GM12865 (cell line): Measurements from ENCODE around the gene KASH5.
A peak's percentile ranks its signal among the peaks of the same experiment; 100 is the strongest.
"Not testable (repeated sequence)": the region's sequence is repeated elsewhere in the genome, so short reads cannot be mapped to it uniquely, and the experiment has no call there.

Experiments
- DNase-seq: peaks from one replicate; pipeline ENCODE4 v3.0.0; 2010; ENCODE audit warnings: low read depth
- H3K4me3 ChIP-seq: 2 replicates; pipeline ENCODE4 v1.5.1; 2011; ENCODE audit warnings: mild to moderate bottlenecking, low read depth, low read length, control low read depth
- CTCF ChIP-seq: IDR thresholded peaks from 2 replicates; pipeline ENCODE4 v1.5.1; 2011; ENCODE audit warnings: low read length, control low read depth, low read depth, inconsistent platforms; ENCODE audit not compliant: insufficient read depth; ENCODE audit errors: missing control alignments

Gene KASH5

GRCh38 chr19:49453757-49454240, 65.8 kb downstream of the KASH5 start:
- no peak for TF ChIP-seq CTCF
- H3K4me3 ChIP-seq, result peak overlapping the region; percentile 94
- peak; percentile 78 for DNase-seq

GRCh38 chr19:49455773-49456172, 67.7 kb downstream of the KASH5 start:
- no peak for TF ChIP-seq CTCF
- DNase-seq, result no peak
- no peak overlapping the region for H3K4me3 ChIP-seq

DNA sequence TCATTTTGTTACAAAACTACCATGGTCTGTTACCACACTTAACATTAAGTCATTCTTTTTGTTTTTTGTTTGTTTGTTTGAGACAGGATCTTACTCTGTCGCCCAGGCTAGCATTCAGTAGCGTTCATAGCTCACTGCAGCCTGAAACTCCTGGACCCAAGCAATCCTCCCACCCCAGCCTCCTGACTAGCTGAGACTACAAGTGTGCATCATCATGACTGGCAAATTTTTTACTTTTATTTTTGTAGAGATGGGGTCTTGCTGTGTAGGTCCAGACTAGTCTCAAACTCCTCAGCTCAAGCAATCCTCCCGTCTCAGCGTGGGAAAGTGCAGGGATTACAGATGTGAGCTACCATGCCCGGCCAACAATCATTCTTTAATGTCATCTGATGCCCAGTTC, 68.3 kb downstream of the KASH5 start:
- DNase-seq, result no peak
- TF ChIP-seq CTCF, result no peak
- no peak overlapping the region for H3K4me3 ChIP-seq

- H3K4me3 ChIP-seq, result peak overlapping the region; percentile 32
- DNase-seq, result peak; percentile 58
- no peak for TF ChIP-seq CTCF
Measured at GRCh38 chr19:49458567-49458903, 70.5 kb downstream of the KASH5 start.

- DNase-seq, result no peak
- no peak for TF ChIP-seq CTCF
- H3K4me3 ChIP-seq, result no peak overlapping the region
Measured at GRCh38 chr19:49459388-49459787, 71.3 kb downstream of the KASH5 start.

DNA sequence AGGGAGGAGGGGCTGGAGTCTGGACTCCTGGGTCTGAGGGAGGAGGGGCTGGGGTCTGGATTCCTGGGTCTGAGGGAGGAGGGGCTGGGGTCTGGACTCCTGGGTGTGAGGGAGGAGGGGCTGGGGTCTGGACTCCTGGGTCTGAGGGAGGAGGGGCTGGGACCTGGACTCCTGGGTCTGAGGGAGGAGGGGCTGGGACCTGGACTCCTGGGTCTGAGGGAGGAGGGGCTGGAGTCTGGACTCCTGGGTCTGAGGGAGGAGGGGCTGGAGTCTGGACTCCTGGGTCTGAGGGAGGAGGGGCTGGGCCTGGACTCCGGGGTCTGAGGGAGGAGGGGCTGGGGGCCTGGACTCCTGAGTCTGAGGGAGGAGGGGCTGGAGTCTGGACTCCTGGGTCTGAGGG, 73.1 kb downstream of the KASH5 start:
- not testable (repeated sequence) for DNase-seq, H3K4me3 ChIP-seq

GRCh38 chr19:49461656-49462055, 73.6 kb downstream of the KASH5 start:
- no peak for DNase-seq
- no peak for TF ChIP-seq CTCF
- no peak overlapping the region for H3K4me3 ChIP-seq
